Measurements from ENCODE around the gene KNOP1.

Gene KNOP1, protein sequence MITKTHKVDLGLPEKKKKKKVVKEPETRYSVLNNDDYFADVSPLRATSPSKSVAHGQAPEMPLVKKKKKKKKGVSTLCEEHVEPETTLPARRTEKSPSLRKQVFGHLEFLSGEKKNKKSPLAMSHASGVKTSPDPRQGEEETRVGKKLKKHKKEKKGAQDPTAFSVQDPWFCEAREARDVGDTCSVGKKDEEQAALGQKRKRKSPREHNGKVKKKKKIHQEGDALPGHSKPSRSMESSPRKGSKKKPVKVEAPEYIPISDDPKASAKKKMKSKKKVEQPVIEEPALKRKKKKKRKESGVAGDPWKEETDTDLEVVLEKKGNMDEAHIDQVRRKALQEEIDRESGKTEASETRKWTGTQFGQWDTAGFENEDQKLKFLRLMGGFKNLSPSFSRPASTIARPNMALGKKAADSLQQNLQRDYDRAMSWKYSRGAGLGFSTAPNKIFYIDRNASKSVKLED

DNA sequence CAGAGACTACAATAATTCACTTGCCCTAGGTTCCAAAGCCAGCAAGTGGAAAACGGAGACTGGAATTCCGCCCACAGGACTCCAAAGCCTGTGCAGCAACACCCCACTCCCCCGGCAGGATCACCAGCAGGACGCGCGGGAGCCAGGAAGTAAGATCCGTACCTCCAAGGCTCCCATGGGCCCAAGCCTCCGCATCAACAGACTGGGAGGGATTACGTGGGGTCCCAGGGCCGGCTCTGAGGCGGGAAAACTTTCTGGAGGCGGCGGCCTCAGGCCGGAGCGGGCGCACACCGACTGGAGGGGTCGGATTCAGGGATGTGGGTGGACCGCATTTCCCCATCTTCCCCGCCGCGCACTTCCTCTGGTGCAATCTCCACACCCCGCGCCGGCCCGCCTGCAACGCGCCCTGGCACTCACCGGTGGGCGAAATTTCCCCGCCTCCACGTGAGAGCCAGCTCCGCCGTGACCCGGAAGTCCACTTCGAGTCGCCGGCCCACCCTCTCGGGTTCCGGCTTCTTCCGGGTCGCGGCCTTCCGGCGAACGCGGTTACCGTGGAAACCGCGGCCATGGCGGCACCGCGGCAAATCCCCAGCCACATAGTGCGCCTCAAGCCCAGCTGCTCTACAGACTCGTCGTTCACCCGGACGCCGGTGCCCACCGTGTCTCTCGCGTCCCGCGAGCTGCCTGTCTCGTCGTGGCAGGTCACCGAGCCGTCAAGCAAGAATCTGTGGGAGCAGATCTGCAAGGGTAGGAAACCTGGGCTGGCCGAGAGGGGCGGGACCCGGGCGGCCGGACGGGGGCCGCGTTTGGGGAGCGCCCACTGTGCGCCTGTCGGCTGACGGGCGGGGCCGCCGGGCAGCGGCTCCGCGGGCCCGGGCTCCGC is at the start of gene KNOP1, which contains the start of gene IQCK:
KNOP1 (minus strand) TSS at position 487 of the 883 bp plus-strand sequence. CDS start 3,192 bp downstream, outside the sequence.
IQCK (plus strand) TSS at position 531 of the 883 bp plus-strand sequence; CDS start at position 567, 36 bp downstream.
- peak; percentile 55 for DNase-seq

DNA sequence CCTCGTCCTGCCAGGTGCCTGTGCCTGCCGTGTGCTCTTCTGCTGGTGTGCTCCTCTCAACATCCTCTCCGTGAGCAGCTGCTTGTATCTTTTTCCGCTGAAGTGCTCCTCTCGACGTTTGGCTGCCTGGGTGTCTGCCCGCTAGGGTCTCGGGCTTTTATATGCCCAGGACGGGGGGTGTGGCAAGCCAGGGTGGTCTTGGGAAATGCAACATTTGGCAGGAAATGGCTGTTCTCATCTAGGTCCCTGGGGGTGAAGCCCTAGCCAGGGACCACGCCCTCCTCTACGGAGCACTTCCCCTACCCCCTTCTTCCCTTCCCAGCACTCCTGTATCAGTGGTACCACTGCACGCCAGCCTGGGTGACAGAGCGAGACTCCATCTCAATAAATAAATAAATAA is 49.5 kb upstream of the KNOP1 start:
- DNase-seq = no peak

DNA sequence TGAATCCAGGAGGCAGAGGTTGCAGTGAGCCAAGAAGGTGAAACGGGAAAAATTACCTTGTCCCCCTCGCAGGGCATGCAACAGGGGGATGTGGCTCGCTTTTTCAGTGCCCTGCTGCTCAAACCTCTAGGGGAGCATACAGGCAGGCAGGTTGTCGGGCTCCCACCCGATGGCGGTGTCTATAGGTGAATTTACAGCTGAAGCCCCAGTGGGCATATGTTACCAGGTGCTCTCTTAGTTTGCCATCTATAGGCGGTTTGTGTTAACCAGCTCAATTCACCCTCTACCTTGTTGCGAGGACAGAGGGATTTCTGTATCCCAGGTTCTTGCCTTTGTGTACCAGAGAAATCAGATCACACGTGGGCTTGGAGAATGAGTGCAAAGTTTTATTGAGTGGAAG is 49.0 kb upstream of the KNOP1 start:
- no peak for DNase-seq

DNA sequence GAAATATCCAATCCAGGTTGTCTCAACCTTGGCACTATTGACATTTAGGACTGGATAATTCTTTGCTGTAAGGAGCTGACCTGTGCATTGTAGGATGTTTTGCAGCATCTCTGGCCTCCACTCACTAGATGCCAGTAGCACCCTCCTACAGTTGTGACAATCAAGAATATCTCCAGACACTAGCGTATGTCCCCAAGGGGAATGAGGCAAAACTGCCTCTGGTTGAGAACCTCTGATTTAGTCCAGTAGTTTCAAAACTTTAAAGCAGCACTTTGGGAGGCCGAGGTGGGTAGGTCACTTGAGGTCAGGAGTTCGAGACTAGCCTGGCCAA is 48.5 kb upstream of the KNOP1 start:
- no peak for DNase-seq

DNA sequence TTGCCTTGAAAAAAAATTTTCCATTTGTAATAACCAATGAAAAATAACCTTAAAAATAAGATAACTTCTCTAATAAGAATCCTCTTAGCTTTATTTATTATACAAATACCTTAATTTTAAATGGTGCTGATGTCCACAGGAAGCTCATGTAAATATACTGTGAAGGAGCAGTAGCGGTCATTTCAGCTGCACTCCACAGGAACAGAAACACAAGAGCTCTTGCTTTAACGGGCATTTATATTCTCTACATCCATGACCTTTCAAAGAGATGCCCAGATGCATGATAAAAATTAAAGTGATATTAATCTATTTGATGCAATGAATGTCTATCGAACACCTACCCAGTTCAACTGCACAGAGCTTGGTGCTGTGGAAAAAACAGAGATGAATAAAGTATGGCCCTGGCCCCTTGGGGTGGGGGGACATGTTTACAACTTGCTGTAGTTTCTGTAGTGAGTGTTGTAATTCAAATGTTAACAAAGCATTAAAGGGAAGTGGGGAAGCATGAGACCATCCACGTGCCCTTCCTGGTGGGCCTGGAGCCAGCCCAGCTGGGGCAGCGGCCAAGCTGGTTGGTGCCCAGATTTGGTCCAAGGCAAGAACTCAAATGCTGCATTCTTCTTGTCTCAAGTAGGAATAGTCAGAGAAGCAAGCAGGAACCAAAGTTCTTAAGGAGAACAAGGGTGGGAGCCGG is 48.0 kb upstream of the KNOP1 start:
- DNase-seq = no peak

DNA sequence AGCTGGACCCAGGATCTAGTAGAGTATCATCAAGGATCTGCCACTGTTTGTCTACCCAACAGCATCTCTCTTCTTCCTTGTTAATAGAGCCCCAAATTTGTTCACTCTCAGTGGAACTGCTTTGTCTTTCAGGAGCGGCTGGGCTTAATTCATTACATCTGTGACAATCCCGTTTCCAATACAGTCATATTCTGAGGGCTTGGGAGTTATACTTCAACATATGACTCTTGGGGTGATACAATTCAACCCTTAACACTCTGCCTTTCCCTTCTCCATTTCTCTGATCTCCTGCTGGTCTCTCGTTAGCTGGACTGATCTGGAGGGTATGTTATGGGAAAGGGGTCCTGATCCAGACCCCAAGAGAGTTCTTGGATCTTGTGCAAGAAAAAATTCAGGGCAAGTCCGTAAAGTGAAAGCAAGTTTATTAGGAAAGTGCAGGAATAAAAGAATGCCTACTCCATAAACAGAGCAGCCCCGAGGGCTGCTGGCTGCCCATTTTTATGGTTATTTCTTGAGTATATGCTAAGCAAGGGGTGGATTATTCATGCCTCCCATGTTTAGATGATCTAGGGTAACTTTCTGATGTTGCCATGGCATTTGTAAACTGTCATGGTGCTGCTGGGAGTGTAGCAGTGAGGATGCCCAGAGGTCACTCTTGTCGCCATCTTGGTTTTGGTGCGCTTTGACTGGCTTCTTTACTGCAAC is 42.5 kb upstream of the KNOP1 start:
- no peak for DNase-seq

DNA sequence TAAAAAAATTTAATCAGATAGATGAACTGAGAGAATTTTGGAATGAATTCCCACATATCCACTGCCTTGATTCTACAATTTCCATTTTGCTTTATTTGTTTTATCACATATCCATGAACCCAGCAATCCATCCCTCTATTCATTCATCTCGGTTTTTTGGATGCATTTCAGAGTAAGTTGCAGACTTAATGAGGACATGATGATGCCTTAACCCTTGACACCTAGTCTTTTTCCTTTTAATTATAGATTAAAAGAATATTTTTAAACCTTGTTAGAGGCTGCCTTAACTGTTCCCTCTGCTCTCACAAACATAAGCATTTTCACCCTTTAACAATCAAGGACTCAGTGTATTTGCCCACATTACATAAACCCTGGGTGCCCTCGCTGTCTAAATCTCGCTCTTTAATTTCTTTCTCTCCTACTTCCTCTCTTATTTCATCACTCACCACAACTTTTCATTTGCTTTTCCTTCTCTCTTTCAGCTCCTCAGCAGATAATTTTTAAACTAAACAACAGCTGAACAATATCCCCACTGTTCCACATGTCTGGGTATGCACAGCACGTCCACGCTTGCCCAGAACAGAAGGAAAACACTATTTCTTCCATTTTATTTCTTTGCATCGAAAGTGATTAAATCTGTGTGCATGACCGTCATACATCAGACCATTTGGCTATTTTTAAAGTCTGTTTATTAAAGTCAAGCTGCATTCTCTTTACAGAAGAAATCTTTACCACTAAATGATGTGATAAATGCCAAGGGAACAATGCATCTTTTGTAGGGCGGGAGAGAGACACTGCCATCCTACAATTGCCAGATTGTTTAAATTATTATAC is 40.0 kb upstream of the KNOP1 start:
- no peak for DNase-seq

DNA sequence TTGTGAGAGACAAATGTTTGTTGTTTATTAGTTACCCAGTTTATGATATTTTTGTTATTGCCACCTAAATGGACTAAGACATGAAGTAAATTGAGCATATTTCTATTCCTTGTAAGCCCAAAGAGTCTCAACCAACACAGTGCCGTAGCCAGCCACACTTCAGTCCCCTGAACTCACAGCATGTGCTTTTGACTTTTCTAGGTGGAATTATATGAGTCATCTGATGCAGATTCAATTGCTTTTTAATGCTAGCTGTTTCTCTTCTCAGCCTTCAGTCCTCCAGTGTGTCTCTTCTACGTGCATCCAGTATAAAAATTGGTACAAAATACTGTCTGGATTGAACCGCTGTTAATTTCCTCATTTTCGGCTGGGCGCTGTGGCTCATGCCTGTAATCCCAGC is 39.0 kb upstream of the KNOP1 start:
- no peak for DNase-seq

DNA sequence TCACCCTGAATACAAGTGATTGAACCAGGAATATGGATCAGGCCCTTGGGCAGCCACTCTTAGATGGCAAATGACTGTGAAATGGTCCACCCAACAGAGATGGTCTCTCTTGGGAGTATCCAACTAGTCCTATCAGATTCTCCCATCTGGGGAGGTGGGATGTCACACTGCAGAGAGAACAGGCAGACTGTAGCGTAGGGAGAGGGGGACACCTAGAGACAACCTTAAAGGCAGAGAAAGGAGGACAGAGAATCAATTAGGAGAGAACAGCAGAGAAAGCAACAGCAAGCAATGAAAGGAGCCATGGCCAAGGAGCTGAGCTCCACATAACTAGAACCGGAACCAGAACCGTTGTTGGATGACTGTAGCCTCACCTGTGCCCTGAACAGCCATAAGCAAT is 37.2 kb upstream of the KNOP1 start:
- DNase-seq = no peak

DNA sequence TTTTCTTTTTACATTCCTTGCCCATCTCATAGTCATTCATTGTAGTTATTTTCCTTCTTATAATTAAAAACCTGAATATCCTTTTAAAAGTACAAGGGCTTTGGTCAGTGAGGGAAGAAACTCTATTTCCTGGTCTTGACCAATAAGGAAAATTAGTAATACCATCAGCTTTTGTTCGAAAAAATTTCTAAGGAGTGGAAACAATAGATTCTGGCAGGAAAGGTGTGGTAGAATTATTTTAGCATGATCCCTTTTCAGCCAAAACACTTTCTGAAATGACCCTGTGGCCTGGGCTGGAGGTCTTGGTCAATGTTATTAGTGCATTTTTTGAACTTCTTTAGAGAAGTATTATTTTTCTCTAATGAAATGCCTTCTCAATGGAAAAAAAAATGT is 36.6 kb upstream of the KNOP1 start:
- no peak for DNase-seq

DNA sequence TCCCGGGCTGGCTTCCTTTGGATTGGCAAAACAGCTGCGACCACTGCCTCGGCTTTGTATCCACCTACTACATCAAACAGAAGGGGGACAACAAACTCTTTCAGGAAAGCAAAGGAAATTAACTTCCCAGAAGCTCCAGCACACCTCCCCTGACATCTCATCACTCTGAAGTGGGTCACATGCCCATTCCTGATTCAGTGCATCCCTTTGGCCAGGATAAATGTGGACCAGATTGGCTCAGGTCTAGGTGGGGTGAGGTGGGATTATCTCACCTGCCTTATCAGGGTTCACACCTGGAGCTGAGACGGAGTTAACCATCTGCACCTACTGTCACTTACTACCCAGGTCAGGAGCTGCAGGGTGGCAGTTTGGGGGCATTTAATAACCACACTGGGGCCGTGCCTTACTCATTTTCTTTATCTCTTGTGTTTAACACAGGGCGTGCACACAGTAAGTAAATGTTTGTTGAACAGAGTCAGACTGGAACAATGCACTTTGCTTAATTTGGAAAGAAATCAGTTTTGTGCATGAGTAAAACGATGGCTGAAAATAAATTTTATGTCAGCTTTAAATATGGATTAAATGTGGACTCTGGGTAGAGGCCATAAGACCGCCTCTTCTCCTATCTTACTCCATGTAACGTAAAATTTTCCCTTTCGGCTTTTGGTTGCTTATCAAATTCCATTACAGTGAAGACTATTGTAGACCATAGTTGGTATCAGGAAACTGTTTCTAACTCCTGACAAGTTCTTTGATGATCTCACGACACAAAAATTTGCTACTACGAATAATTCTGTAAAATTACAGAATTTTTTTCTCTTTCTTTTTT is 36.0 kb upstream of the KNOP1 start:
- DNase-seq = no peak

DNA sequence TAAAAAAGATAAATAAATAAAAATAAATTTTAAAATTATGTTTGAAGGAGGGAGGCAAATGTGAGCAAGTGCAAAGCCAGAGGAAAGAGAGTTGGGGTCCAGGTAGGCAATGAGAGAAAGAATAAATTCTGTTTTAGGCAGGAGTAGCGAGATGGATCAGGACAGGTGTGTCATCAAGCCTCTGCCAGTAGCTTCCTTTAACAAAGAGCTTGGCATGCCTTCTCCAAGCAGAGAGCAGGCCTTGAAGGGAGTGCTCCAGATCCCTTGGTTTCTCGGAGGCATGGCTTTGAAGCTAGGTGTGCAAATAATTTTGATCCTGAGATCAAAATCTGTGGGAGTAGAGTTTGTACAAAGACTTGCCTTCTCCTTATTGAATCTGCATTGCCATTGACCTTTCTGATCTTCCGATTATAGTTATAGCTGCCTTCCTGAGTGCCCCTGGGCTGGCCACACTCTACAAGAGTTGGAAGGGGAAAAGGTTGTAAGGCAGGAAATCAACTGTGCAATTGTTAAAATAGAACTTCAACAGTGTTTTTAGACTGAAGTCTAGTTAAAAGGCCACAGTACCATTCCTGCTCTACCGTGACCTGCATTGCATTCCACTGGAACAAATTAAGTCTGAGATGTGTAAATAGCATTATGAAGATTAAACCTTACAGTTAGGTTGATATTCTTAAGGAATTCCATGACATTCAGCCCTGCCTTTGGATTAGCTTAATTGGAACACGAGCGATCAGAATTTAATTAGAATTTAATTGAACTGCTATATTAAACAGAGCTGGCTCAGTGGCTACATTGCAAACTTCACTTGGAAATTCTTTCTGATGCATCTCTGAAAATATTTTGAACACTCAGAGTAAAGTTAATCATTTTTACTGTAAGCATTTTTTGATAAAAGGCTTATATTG is 33.7 kb upstream of the KNOP1 start:
- DNase-seq = no peak

DNA sequence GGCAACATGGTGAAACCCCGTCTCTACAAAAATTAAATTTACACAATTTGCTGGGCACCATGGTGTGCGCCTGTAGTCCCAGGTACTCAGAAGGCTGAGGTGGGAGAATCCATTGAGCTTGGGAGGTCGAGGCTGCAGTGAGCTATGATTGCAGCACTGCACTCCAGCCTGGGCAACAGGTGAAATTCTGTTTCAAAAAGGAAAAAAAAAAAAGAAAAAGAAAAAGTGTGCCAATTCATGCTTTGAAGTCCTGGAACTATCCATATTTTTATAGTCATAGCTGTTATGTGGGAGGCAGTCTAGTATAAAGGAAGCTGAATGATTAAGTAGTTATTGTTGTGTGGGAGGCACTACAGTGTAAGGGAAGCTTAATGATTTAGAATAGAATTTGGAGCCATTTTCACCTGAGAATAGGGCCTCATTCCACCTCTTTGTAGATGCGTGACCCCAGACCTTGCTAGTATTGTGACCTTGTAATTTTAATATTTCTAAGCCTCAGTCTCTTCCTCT is 31.6 kb upstream of the KNOP1 start:
- no peak for DNase-seq

DNA sequence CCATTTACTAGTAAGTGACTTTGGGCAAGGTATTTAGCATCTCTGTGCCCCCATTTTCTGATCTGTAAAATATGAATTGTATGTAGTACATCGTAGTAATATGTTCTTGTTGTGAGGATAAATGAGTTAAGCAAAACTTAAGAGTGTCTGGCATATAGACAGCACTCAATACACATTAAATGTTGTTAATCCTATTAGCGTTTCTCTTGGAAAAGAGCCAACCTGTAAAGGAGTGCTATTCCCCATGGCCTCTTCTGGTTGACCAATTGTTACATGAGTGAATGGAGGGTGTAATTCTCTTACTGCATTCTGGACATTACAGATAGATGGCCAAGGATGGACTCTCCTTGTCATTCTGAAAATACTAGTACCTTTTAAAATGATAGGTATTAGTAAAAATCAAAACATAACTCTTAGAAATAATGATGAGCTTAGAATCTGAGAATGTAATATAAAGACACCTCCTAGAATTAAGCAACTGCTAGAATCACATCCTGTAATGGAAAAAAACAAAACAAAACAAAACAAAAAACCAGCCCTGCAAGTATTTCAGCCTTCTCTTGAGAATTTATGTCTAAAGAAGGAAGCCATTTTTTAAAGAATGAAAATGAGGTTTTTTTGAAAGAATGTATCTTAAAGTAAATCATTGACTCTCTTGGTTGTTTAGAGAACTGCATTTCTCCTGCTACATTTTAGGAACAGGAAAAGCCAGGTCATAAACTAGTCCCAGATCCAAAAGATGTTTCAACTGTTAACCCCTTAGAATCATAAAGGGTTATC is 30.6 kb upstream of the KNOP1 start:
- DNase-seq = peak; percentile 25

DNA sequence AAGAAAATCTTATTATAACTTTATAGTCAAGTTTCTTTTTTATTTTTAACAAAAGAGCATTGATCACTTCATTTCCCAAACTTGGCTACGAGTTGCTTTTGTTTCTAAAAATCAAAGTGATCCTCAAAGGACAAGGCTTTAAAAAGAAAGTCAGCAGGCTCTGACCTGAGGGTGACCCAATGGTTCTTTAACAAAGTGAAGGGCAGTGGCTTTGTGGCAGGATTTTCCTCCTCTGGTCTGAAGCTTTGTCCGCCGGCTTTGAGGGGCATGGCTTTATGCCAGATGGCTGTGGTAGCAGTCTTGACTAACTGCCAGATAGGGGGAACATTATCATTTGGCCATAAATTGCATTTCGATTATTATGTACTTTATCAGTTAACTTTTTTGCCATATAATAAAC is 28.5 kb upstream of the KNOP1 start:
- DNase-seq = peak; percentile 12

DNA sequence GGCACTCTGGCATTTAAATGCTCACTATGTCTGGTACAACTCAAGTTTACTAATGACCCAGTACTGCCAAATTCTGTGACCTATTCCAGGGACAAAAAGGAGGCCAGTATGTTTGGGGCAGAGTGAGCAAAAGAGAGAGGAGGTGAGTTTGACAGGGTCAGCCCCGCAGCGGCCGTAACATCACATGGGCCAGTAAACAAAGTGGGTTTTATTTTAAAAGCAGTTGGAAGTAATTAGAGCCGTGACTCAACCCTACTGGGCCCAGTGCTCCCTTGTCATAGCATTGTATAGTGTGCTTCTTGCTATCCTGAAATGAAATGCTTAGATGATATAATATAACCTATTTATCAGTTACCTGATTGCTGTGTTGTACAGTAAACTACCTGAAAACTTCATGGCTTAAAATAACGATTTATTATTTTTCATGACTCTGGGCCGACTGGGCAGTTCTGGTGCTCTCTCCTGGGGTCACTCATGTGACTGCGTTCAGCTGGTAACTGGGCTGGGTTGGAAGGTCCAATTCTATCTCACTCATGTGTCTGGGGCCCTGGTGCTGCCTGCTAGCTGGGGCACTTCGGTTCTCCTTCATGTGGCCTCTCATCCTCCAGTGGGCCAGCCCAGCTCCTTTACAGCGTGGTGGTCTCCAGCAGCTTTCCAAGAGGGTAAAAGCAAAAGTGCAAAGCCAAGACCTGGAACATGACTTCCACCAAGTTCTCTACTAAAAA is 27.4 kb upstream of the KNOP1 start:
- DNase-seq = no peak

DNA sequence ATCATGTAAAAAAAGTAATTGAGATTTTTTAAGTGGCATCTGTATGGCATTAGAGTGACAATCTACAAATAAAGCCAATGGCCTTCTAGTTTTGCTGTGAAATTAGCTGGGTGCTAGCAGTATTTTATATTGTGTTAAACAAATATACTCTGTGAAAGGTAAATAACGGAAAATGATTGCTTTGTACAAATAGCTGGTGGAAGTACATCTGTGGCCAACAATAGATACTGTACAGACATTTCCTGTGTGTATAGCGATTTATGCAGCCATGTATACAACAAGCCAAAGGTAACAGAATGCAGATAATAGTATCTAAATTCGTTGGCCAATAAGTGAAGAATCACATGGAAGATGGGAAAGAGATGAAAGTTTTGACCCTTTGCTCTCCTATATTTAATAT is 26.6 kb upstream of the KNOP1 start:
- no peak for DNase-seq

DNA sequence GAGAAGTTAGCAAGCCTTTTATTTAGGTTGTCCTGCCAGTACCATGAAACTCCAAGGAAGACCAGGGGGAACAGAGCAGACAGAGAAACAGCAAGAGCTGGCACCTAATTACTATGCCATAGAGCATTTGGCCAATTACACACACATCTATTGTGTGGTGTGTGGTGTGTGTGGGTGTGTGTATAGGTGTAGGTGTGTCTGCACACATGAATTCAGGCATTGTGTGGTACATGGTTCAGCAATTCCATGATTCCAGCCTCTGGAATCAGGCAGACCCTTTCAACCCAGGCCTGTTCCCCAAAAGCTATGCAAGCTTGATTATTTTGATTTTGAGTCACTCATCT is 25.8 kb upstream of the KNOP1 start:
- DNase-seq = no peak
